IgD-negative memory B cell (primary cell): ENCODE results near the gene UNC13D. TPM values are rescaled to one million over a fixed set of nuclear protein-coding genes. Genes with fewer than 3 reads are reported as not detected.
"Not testable (repeated sequence)": the region's sequence is repeated elsewhere in the genome, so short reads cannot be mapped to it uniquely, and the experiment has no call there.

ENCODE experiments used
- H3K27ac Mint-ChIP-seq, 3 donors: one replicate each; pipeline ENCODE4 v1.8.0; 2020 to 2022; ENCODE audit warnings: mild to moderate bottlenecking in 3 of 3, mixed read lengths in 3 of 3, moderate library complexity in 1 of 3
- H3K27me3 Mint-ChIP-seq: one replicate; pipeline ENCODE4 v1.8.0; 2021; ENCODE audit warnings: mixed read lengths
- H3K36me3 Mint-ChIP-seq: one replicate; pipeline ENCODE4 v1.8.0; 2020; ENCODE audit warnings: mild to moderate bottlenecking, mixed read lengths
- H3K4me1 Mint-ChIP-seq, 3 donors: one replicate each; pipeline ENCODE4 v1.8.0; 2020 to 2022; ENCODE audit warnings: mixed read lengths in 3 of 3, mild to moderate bottlenecking in 1 of 3
- H3K4me3 Mint-ChIP-seq, 4 donors: one replicate each; pipeline ENCODE4 v1.8.0; 2020 to 2022; ENCODE audit warnings: mild to moderate bottlenecking in 4 of 4, mixed read lengths in 4 of 4, moderate library complexity in 3 of 4
- H3K9me3 Mint-ChIP-seq, 3 donors: one replicate each; pipeline ENCODE4 v1.8.0; 2020 to 2021; ENCODE audit warnings: mixed read lengths in 3 of 3, mild to moderate bottlenecking in 1 of 3
- polyA plus RNA-seq: library from polyadenylated mRNA; unstranded; fragments of 300-500 nt; fragmentation: Illumina TruSeq; gene quantifications from one replicate; pipeline ENCODE4 v1.2.3, GENCODE V29; 2021

The UNC13D gene
- polyA plus RNA-seq, 1 donor from 2014 or later = 42.0 TPM

DNA sequence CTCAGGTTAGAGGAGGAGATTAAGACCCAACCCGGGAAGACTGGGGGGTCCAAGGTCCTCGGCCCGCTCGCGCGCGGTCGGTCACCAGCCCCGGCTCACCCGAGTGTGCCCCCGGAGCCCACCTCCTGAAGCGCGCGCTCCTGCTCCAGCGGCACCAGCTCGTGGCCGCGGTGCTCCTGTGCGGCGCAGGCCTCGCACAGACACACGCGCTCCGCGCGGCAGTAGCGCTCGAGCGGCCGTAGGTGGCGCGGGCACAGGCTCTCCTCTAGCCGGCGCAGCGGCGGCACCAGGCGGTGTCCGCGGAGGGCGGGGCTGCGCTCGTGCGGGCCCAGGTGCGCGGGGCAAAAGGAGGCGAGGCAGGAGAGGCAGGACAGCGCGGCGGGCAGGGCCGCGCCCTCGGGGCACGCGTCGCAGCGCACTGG lies 33.6 kb upstream of the UNC13D start:
- H3K4me1 Mint-ChIP-seq = peaks cover 11 to 19% (median 14%) of the 10 kb centered on the region in 3 donors
- peak overlapping the region; percentile 80 to 92 (median 89) for H3K27ac Mint-ChIP-seq
- H3K4me3 Mint-ChIP-seq = peak overlapping the region; percentile 87 to 94 (median 93)
- peaks cover 5% of the 10 kb centered on the region for H3K27me3 Mint-ChIP-seq
- H3K9me3 Mint-ChIP-seq = no peaks in the 10 kb centered on the region
- H3K36me3 Mint-ChIP-seq = no peaks in the 10 kb centered on the region

DNA sequence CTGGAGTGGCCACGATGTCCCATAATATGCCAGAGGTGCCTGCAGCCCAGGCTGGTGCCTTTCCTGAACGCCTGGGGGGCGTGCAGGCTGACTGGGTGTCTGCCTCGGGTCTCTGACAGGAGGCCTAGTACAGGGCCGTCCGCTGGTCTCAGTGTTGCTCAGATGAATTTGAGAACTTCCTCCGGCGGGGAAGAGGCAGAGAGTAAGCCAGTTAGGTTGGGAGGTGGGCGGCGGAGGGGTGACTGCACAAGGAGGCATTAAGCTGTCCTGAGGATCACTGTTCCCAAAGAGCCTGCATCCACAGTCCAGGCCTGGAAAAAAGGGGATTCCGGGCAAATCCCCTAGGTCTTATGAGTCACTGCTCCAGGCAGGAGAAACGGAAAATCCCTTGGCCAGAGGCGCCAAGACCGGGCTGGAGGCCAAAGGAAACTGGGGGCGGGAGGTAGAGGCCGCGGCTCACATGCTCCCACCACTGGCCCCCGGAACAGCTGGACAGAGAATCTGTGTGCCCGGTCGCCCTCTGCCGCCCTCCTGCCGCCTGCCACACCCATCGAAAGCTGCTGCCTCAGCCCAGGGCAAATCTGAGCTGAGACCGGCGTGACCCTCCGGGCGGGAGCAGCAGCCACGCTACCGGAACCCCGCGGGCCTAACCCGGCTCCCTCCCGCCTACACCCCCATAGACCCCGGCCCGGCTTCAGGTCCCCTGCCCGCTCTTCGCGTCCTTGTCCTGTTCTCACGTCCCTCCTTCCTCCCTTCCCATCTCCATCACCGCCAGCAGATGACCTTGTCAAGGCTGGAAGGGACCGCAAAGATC lies 32.9 kb upstream of the UNC13D start:
- Mint-ChIP-seq H3K36me3 (no peaks in the 10 kb centered on the region), H3K27me3 (peaks cover 5% of the 10 kb centered on the region), H3K4me1 (peaks cover 11 to 19% (median 14%) of the 10 kb centered on the region in 3 donors), H3K9me3 (no peaks in the 10 kb centered on the region), H3K27ac (peak overlapping the region; percentile 80 to 92 (median 89)), H3K4me3 (peak overlapping the region; percentile 87 to 94 (median 93))

DNA sequence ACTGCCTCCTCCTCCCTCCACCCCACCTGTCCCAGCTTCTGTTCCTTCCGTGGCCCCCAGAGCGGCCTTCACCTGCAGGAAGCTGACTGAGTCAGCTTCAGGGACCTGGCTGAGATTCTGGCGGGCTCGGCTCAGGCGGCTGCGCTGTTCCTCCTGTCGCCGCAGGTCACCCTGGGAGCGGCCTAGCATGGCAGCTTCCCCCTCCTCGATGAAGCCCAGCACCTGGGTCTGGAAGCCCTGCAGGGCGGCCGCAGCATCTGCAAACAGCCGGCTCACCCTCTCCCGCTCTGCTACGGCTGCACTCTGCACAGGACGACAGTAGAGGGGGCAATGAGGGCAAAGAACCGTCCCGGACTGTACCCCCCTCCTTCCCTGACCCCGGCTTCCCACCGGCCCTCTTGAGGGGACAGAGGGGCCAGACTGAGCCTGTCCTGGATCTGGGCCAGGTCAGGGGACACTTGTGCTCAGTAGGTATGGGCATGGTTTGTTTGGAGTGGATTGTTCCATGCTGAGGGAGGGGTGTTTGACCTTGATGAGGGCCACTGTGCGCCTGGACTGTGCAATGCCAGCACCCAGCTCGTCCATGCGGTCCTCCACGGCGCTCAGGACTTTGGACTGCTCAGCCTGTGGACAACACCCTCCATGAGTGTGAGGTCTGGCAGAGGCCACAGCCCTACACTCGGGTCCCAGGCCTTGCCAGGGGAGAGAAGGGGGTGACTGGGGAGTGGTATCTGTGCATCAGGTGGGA lies 32.2 kb upstream of the UNC13D start:
- peaks cover 11 to 19% (median 14%) of the 10 kb centered on the region in 3 donors for H3K4me1 Mint-ChIP-seq
- no peaks in the 10 kb centered on the region for H3K9me3 Mint-ChIP-seq
- H3K27me3 Mint-ChIP-seq = peaks cover 5% of the 10 kb centered on the region
- H3K4me3 Mint-ChIP-seq = peak overlapping the region; percentile 87 to 94 (median 93)
- no peaks in the 10 kb centered on the region for H3K36me3 Mint-ChIP-seq
- peak overlapping the region; percentile 59 to 92 (median 89) for H3K27ac Mint-ChIP-seq

DNA sequence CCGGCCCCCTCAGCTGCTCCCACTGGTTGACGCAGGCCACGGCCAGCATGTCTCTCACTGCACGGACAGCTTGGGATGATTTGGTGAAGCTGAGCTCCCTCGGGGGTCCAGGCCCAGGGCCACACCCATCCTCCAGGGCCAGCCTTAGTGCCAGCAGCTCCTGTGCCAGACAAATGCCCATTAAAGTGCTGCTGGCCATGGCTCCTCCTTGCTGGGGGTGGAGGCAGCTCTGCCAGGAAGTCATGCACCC lies 31.7 kb upstream of the UNC13D start:
- Mint-ChIP-seq H3K4me3 (peak overlapping the region; percentile 87 to 94 (median 93)), H3K36me3 (no peaks in the 10 kb centered on the region), H3K4me1 (peaks cover 11 to 19% (median 14%) of the 10 kb centered on the region in 3 donors), H3K27ac (peak overlapping the region in 2 of 3 donors; percentile 59 to 92), H3K9me3 (no peaks in the 10 kb centered on the region), H3K27me3 (peaks cover 5% of the 10 kb centered on the region)

- H3K27me3 Mint-ChIP-seq = peaks cover 5% of the 10 kb centered on the region
- H3K27ac Mint-ChIP-seq = no peak overlapping the region
- H3K36me3 Mint-ChIP-seq = no peaks in the 10 kb centered on the region
- H3K4me3 Mint-ChIP-seq = peak overlapping the region in 2 of 4 donors; percentile 43 to 94
- H3K4me1 Mint-ChIP-seq = peaks cover 11 to 19% (median 14%) of the 10 kb centered on the region in 3 donors
- no peaks in the 10 kb centered on the region for H3K9me3 Mint-ChIP-seq
Measured at GRCh38 chr17:75875182-75875939, 31.2 kb upstream of the UNC13D start.

DNA sequence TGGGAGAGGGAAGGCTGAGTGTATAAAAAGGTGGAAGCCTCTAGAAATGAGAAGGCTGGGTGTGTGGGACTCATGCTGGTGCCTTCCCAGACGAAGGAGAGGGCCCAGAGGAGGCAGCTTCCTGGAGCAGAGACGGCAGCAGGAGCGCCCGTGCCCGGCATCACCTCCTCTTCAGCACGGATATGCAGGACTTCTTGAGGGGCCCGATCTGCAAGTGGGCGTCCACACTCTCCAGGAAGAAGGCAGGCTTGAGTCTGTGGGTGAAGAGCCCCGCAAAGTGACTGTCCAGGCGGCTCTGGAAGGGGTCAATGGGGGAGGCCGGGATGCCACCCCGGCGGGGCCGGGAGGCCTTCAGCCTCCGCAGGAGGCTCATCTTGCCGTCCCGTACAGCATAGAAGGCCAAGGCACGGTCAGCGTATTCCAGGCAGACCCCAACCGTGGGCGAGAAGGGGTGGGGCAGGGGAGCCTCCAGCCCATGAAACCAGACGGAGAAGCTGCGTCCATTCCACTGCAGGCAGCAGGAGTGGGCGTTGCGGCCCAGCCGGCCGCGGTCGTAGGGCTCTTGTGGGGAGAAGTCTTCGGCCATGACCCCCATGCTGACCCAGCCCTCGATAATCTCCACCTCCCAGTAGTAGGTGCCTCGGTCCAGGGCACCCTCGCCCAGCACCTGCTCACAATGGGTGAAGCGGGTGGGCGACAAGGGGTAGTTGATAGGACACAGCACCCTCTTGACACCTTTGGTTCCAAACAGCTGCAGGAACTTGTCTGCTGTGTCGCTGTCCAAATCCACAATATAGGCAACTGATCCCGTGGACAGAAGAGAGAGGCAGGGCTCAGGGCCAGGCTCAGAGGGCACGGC lies 30.3 kb upstream of the UNC13D start:
- H3K4me3 Mint-ChIP-seq = no peak overlapping the region
- peaks cover 5% of the 10 kb centered on the region for H3K27me3 Mint-ChIP-seq
- H3K9me3 Mint-ChIP-seq = no peaks in the 10 kb centered on the region
- no peak overlapping the region for H3K27ac Mint-ChIP-seq
- H3K36me3 Mint-ChIP-seq = no peaks in the 10 kb centered on the region
- H3K4me1 Mint-ChIP-seq = peaks cover 11 to 19% (median 14%) of the 10 kb centered on the region in 3 donors

GRCh38 chr17:75873587-75874322 lies 29.6 kb upstream of the UNC13D start:
- Mint-ChIP-seq H3K27me3 (peaks cover 2% of the 10 kb centered on the region), H3K36me3 (no peaks in the 10 kb centered on the region), H3K4me3 (peak overlapping the region in 2 of 4 donors; percentile 17 to 23), H3K9me3 (no peaks in the 10 kb centered on the region), H3K27ac (peak overlapping the region in 1 of 3 donors; percentile 59), H3K4me1 (peaks cover 11 to 15% (median 14%) of the 10 kb centered on the region in 3 donors)

DNA sequence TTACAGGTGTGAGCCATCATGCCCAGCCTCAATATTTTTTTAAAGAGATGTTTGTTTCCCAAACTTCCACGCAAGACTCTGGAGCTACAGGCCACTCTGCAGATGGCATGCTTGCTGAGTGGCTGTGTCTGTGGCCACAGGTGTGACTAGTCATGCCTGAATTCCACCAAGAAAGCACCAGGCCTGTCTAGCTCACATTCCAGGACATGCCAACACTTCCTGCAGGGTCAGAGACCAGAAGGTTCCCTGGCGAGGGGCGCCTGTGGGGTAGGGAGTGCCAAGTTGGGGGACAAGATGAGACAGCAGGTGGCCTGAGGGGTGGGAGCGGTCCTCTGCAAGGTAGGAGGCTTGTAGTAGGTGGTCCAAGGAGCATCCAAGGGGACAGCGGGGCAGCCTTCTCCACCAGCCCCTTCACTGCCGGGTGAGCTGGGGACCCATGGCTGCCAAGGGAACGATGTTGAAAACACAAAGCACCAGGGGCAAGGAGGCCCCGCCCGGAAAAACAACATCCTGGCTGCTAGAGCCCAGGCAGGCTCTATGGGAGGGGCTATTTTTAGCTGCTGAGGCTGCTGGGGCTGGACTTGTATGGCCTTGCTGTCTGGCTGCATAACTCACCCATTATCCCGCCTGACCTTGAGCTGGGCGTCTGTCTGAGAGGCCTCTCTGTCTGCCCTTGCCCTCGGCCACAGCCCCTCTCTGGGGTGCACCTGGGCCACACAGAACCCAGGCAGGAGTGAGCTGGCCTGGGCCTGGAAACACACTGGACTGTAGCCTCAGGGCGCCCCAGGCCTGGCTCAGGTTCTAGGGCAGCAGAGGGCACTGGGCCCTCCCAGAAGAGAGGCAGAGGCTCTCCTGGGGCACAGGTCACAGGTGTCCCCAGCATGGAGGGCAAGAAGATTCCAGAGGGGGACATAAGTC lies 28.5 kb upstream of the UNC13D start:
- Mint-ChIP-seq H3K4me3 (no peak overlapping the region), H3K4me1 (peaks cover 11 to 14% (median 14%) of the 10 kb centered on the region in 3 donors), H3K27ac (peak overlapping the region in 1 of 3 donors; percentile 59), H3K27me3 (no peaks in the 10 kb centered on the region), H3K9me3 (no peaks in the 10 kb centered on the region), H3K36me3 (no peaks in the 10 kb centered on the region)

DNA sequence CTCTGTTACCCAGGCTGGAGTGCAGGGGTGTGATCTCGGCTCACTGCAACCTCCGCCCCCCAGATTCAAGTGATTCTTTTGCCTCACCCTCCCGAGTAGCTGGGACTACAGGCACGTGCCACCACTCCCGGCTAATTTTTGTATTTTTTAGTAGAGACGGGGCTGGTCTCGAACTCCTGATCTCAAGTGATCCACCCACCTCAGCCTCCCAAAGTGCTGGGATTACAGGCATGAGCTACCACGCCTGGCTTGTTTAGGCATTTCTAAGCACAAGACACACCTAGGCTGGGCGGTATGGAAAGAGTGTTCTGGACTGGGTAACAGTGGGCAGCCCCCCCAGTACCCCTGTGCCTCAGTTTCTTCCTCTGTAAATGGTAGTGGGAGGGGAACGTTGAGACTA lies 26.0 kb upstream of the UNC13D start:
- not testable (repeated sequence) for H3K4me1 Mint-ChIP-seq, H3K4me3 Mint-ChIP-seq, H3K9me3 Mint-ChIP-seq, H3K36me3 Mint-ChIP-seq, H3K27me3 Mint-ChIP-seq, H3K27ac Mint-ChIP-seq

DNA sequence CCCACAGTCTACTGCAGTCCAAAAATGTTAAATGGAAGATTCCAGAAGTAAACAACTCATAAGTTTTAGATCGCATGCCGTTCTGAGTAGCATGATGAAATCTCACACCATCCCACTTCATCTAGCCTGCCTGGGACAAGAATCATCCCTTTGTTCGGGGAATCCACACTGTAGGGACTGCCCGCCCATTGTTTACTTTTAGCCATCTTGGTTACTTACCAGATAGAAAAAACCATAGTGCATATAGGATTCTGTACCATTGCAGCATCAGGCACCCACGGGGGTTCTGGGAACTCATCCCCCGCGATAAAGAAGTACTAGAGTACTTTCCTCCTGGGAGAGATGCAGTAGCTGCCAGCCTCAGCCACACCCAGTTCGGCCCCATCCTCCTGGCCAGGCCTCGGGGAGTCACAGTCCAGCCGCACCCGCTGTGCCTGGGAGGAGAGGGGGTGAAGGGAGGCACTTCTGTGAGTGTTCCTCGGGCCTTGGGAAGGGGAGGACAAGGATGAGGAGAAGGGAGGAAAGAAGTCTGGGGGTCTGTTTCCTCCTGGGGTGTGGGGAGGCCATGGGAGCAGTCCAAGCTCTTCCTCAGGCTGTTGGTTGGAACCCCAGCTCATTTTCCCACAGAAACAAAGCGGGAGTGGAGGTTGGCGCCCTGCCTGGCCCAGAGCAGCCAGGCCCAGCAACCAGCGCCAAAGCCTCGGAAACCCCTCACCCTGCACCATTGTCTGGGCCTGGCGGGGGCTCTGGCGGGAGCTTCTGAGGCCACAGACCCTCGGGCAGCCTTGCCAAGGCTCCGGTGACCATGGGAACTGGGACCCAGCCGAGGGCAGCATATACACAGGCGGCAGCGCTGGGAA lies 25.3 kb upstream of the UNC13D start:
- H3K9me3 Mint-ChIP-seq = no peaks in the 10 kb centered on the region
- H3K4me3 Mint-ChIP-seq = no peak overlapping the region
- H3K4me1 Mint-ChIP-seq = peaks cover 10 to 11% (median 10%) of the 10 kb centered on the region in 3 donors
- H3K36me3 Mint-ChIP-seq = no peaks in the 10 kb centered on the region
- H3K27me3 Mint-ChIP-seq = no peaks in the 10 kb centered on the region
- H3K27ac Mint-ChIP-seq = peak overlapping the region in 1 of 3 donors; percentile 56

- H3K9me3 Mint-ChIP-seq, H3K27ac Mint-ChIP-seq, H3K4me3 Mint-ChIP-seq, H3K36me3 Mint-ChIP-seq, H3K27me3 Mint-ChIP-seq: not testable (repeated sequence)
- H3K4me1 Mint-ChIP-seq = peaks cover 16 to 17% (median 16%) of the 10 kb centered on the region in 3 donors
Measured at GRCh38 chr17:75868730-75869281, 24.6 kb upstream of the UNC13D start.
